Neural progenitor cell (in vitro differentiated cells): ENCODE data around the gene LRRC9.
"Not testable (repeated sequence)": the region's sequence is repeated elsewhere in the genome, so short reads cannot be mapped to it uniquely, and the experiment has no call there.

Source experiments
- CTCF ChIP-seq: fragments of 200-600 bp; sonication (generic); IDR thresholded peaks from 2 replicates; pipeline ENCODE4 v1.5.1; 2017; ENCODE audit warnings: antibody characterized with exemption, mild to moderate bottlenecking
- EZH2 ChIP-seq: fragments of 200-600 bp; sonication (generic); IDR thresholded peaks from 2 replicates; pipeline ENCODE4 v1.6.1; 2017; ENCODE audit warnings: antibody characterized with exemption, mild to moderate bottlenecking, moderate library complexity
- EZH2phosphoT487 ChIP-seq: fragments of 200-600 bp; sonication (generic); IDR thresholded peaks from 2 replicates; pipeline ENCODE4 v1.6.1; 2017; ENCODE audit warnings: antibody characterized with exemption

GRCh38 chr14:59942296-59942862 is 22.4 kb downstream of the LRRC9 start:
- TF ChIP-seq EZH2, CTCF, EZH2phosphoT487: not testable (repeated sequence)
